ENCODE data around the gene SSTR3.
A peak's percentile ranks its signal among the peaks of the same experiment; 100 is the strongest.
"Not testable (repeated sequence)": the region's sequence is repeated elsewhere in the genome, so short reads cannot be mapped to it uniquely, and the experiment has no call there.

The SSTR3 gene

DNA sequence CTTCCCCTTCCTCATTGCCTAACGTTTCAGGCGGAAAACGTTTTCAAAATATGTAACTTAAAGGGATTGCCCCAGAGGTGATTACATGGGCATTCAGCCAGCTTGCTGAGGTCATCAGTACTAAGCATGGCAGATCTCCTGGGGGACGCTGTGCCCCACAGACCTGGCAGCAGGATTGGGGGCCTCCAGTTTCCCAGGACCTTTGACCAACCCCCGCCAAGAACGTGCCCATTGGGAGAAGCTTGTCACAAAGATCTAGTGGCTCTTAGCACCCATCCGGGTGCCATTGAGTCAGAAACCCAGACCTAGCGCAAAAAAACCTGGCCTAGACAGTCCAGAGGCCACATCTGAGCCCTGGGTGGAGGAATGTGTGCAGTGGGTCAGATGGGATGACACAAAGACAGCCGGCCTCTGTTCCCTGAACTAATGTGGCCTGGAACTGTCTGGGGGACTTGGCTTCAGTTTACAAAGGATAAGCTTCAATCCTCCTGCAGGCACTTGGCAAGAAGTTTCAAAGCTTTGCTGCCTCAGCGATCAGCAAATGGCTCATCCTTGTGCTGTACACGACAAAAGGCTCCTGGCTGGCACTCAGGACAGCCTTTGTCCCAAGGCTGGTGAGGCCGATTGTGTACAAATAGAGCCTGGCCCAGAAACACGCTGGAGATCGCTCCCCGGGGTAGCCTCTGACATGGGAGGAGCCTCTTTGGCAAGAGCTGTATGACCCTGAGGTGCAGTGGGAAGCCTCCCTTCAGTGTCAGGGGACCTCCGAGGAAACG, 33.7 kb downstream of the SSTR3 start:
- DNase-seq = no peak

DNA sequence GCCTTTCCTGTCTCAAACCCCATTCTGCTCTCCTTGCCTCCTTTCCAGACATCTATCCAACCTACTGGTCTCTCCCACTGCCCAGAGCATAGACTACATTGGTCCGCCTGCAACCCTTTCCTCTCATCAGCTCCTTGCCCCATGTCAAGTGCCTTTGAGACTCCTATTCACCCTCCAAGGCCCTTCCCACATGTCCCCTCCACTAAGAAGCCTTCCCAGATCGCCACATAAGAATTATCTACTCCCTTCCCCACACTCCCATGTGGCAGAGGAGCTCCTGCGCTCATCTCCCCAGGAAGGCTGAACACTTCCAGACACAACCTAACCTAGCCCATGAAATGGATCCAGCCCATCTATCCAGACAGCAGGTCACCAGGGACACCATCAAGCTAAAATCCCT, 34.5 kb downstream of the SSTR3 start:
- no peak for DNase-seq

DNA sequence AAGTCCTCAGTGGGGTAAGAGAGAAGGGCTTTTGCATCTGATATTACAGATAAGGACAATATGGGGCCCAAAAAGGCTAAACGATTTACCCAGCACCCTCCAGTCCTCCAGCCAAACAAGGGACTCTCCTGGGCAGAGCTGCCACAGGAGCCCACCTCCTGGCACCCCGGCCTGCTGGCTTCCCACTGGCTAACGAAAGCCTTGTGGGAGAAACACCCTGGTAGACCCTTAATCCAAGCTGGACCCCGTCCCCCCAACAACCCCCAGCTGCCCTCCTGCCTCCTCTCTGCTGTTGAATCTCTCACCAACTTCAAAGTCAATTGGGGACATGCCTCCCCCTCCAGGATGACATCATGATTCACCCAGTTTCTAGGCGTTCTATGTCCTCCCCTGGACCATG, 35.1 kb downstream of the SSTR3 start:
- DNase-seq = no peak

DNA sequence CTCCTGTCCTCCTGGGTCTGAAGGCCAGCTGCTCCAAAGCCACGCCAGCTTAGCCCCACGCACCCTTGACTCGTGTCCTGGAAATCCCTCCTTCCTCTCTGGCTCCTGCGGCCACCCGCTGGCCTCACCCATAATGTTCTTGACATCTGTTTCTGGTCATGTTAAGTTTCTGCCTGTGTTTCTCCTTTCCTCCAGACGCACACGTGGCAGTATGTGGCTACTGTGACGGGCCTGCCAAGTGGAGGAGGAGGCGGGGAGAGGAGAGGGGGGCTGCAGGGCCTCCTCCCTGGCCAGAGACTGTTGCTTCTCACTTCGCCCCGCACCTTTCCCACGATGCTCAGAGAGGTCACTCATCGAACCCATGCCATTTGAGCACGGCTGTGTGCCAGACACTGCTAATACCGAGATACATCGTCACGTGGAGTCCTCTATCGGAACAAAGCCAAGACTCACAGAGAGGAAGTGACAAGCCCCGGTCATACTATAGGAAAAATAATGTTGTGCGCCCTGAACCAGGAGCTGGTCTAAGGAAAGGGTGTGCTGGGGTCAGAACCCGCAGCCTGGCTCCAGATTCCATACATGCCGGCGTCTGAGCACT, 35.7 kb downstream of the SSTR3 start:
- DNase-seq = no peak

DNA sequence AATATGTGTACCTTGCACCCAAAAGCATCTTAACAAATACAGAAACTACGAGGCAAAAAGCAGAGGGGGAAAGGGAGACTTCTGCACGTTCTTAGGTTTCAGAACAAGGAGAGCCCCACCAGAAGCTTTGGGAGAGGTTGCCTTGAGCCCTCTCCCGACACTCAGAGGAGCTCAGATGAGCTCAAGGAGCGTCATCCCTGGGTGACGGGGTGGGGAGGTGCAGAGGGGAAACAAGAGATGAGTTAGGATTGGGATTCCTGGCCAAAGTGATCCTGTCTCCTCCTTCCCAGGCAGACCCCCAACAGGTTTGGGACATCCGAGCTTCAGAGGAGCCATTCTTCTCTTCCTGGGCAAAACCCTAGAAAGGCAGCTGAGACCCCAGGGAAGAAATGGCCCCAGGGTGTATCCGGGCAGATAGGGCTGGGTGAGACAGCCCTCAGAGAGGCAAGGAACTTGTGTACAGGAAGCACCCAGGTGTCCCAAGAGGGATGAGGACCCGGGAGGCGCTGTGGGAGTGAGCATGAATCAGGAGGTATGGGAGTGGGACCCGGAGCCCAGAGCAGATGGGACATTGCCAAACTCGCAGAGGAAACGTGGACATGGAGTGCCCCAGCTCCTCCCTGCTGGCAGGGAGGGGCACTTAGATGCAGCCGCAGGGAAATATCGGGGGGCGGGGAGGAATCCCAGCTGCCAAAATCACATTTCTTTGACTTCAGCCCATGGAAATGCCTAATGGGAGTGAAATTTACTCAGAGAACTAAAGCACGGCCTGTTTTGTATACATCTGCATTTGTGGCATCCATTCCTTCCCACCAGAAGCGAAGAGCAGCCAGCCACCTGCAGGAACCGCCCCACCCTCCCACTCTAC, 36.6 kb downstream of the SSTR3 start:
- DNase-seq = no peak

DNA sequence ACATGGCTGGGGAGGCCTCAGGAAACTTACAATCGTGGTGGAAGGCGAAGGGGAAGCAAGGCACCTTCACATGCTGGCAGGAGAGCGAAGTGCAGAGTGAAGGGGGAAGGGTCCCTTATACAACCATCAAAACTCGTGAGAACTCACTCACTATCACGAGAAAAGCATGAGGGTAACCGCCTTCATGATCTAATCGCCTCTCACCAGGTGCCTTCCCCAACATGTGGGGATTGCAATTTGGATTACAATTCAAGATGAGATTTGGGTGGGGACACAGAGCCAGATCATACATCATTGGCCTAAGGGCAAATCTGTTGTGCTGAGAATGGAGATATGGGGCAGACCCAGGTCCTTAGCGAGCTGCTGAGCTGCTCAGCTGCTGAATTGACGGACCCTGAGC, 37.3 kb downstream of the SSTR3 start:
- no peak for DNase-seq

DNA sequence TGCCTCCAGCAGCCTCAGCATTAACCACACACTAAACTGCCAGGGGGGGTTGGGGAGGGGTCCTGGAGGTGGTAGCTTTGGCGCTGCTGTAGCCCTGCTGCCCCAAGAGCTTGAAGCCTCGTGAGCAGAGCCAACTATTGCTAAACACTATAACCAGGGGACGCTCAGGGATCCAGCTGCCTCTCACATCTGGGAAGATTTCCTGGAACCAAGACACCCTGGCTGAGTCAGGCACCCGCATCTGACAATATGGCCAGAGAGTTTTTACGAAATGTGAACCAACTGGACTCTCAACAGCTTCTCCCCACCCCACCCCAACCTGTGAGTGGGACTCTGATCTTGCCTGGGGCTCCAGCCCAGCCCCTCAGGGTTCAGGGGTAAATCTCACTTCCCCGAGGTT, 38.6 kb downstream of the SSTR3 start:
- no peak for DNase-seq

DNA sequence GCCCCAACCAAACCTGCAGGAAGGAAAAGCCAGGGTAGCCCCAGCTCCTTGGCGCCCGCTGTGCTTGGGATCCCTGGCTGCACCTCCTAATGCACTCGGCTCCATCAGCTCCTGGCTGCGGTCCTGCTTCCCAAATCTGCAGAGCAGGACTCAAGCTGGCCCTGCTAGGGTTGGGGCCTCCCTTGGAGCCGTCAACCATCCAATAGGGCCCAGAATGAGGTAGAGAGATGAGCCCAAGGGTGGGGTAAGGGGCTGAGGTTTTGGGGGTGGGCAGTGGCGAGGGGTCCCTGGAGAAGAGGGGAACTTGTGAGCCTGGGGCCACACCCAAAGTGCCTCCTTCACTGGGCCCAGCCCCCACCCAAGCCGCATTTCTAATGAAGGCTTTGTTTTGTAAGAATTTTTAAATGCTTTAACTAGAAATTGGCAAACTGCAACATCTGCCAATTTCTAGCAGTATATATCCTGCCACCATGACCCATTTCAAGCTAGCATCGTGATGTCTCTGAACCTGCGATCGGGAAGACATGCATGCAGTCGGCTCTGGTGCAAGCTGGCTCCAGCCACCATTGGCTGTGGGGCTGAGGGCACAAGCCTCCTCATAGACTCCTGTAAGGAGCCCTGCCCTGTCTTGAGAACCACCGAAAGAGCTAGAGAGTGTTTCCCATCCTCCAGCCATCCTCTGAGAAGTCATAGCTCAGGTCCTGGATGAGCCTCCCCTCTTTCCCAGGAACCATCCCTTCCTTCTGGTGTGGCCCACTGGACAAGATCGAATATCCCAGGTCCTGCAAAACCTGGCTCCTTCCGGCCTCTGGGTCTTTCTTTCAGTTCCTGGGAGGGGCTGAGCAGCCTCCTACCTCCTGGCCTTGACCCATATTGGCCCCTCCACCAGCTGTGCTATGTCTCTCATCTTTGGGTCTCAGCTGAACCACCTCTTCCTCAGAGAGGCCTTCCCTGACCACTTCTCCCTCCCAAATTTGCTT, 39.7 kb downstream of the SSTR3 start:
- DNase-seq = no peak

DNA sequence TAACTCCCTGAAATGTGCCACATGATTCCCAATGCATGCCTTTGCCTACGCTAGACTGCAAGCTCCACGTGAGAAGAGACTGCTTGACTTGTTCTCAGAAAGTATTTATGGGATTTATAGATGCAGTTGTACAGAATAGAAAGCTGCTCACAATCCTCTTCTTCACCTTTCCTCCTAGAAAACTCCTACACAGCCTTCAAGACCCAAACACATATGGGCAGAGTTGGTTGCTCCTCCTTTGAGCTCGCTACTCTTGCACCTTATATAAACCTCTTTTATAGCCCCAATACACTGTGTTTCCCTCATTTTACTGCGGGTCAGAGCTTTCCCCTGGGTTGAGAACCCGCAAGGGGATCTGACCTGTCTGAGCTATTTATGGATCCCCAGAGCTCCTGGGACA, 40.6 kb downstream of the SSTR3 start:
- no peak for DNase-seq

DNA sequence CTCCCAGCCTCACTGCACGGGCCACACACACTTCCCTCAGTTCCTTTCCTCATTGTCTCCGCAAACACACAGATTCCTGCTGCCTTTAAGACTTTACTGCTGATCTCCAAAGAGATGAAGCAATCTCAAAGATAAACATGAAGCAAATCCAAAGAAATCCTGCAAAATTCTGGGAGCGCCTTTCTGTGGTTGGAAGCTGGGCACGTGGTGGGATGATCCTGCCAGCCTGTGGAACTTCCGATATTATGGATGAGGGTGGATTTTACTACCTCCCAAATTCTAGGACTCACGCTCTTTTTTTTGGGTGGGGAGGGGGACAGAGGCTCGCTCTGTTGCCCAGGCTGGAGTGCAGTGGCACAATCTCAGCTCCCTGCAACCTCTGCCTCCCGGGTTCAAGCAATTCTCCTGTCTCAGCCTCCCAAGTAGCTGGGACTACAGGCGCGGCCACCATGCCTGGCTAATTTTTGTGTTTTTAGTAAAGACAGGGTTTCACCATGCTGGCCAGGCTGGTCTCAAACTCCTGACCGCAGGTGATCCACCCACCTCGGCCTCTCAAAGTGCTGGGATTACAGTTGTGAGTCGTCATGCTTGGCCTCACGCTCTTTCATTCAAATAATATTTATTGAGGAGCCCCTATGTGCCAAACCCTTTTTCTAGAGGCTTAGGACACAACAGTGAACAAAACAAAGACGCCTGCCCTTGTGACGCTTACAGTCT, 41.4 kb downstream of the SSTR3 start:
- not testable (repeated sequence) for DNase-seq

DNA sequence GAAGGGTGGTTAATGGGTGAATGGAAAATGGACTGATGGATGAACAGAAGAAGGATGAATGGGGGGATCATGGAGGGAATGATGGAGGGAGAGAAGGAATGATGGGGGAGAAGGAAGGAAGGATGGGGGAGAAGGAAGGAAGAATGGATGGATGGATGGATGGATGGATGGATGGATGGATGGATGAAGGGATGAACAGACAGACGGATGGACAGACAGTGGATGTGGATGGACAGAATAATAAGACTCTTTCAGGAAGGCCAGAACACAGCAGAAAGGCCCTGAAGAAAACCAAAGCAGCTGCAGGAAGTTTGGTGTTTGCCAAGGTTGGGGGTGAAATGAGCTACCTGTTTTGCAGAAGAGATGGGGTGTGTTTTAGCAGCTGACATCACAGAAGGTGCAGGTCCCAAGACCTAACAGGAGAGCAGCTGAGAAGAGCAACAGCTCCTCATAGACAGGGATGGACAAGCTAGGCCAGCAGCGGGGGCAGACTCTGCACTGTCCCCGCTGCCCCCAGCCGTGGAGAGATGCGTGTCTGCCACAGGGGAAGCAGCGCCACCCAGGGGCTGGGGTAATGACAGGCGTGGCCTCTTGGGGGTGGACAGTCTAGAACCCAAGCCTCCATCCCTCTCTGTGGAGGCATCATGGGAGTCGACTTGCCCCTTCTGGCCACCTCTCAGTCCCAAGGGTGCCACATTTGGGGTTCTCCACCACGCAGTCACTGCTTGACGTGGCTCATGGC, 42.2 kb downstream of the SSTR3 start:
- no peak for DNase-seq

DNA sequence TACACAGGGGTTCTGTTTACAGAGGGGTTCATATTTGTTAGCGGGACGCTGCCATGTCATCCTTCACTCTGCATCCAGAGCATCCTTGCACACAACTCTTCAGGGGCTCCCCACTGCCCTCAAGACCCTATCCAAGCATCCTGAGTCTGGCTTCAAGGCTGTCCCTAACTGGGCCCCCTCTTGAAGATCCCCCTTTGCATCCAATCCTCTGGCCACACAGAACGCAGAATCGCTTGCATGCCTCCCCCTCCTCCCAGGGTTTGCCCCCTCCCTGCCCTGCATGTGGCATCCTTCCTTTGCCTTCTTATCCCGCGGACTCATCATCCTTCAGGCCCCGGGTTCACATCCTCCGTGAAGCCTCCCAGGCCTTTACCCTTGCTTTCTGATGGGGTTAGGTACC, 42.9 kb downstream of the SSTR3 start:
- DNase-seq = no peak

DNA sequence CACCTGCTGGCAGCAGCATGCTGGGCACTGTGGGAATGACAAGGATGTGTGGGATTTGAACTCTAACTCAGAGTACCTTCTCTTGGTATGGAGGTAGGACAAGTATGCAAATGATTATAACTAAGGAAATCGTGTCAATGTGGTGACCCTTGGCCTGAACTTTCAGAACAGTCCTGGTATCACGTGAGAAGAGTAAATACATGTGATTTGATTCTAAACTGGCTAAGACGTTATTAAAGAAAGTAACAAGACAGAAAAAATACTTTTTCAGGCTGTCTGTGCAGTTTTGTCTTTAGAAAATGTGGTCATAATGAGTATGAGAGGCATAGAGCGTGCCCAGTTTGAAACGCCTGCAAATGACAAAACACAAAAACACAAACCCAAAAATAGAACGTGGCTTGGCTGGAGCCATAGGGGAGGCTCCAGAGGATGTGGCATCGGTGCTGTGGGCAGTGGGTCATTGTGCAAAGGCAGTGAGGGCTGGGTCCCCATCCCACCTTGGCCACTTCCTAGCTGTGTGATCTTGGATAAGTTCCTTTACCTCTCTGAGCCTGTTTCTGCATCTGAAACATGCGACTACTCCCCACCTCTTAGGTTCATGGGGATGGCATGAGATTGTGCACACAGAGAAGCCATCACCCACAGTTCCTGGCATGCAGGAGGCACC, 44.2 kb downstream of the SSTR3 start:
- DNase-seq = no peak

DNA sequence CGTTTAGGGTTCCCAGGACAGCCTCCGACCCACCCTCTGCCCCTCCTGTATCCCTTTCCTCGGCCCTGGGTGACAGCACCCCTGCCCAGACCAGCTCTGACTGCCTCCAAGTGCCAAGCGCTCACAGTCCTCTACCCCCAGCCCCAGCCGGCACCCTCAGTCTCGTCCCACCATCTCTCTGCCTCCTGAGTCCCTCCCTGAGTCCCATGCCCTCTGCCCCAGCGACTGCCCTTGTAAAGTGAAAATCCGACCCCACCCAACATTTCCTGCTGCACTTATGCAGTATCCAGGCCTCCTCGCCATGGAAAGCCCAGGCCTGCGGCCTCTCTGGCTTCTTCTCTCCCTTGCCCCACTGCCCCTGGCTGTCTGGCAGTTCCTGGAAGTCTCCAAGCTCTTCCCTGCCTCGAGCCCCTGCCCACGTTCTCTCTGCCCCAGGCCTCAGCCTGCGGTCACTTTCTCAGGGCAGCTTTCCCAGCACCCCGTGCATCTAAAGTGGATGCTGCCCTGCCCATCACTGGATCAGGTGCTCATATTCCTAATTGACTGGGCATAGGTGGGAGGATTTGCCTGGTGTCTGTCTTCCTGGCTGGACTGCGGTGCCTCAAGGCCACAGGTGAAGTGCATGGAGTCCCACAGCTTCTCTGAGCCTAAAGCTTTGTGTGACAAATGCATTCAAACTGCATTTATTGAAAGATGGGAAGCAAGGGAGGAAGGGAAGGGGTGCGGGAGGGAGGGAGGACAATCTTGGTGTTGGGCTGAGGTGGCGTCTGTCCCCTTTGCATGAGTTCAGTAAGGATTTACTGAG, 44.9 kb downstream of the SSTR3 start:
- no peak for DNase-seq

DNA sequence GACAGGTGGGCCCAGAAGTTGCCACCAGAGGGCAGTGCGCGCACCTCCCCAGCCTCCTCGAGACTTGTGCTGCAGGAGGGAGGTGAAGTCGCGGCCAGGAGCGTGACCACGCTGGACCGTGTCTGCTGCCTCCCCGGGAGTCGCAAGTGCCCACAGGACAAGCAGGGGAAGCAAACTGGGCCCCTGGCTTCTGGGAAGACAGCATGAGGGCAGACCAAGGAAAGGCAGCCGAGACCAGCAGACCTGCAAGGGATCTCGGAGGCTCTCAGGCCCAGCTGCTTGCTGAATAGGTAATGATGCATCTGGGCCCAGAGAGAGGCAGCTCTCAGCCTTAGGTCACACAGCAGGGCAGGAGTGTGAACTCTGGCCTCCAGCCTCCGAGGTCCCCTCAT, 45.6 kb downstream of the SSTR3 start:
- DNase-seq = peak; percentile 48 to 71

DNA sequence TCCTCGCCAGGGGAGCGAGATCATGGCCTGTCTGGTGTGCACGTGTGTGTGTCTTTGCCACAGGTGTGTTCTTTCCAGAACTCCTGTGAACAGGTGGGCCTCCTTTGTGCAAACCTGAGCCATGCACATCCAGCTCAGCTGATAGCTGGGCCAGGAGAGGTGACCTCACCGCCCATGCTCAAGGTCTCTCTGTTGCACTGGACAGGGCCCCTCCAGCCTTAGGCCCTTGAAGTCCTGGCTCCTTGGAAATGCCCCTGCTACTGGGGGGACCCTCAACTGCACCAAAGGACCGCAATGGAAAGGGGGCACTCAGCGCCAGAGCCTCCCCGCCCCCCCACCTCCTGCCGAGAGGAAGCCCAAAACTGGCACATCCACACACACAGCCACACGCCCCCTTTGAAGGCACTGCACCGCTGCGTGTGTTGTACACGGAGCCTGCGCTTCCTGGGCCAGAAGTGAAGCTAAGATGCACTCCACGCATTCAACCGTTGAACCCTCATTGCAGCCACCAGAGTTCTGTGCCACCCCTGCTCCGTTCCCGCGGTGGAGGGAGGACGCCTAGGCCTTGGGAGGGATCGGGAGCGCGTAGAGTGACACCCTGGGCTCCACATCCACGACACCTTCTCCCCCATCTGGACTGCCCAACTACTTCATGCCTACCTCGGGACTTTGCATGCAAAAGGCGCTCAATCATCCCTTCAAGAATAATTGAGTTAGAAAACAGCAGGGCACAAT, 46.2 kb downstream of the SSTR3 start:
- DNase-seq = no peak

DNA sequence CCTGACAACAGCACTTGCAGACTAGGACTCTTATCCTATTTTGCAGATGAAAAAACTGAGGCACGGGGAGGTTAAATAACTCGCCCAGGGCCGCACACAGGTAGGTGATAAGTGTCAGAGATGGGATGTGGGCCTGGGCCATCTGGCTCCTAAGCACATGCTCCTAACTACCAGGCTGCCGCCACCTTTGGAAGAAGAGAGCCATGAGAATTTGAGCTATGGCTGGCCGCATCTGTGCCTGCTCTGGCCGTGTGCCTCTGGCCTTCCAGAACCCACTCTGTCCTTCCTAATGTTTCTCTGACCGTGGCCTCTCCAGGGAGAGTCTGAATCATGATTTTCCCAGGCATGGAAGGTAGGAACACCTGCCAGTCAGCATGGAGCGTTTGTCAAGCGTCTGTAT, 47.2 kb downstream of the SSTR3 start:
- DNase-seq = no peak

DNA sequence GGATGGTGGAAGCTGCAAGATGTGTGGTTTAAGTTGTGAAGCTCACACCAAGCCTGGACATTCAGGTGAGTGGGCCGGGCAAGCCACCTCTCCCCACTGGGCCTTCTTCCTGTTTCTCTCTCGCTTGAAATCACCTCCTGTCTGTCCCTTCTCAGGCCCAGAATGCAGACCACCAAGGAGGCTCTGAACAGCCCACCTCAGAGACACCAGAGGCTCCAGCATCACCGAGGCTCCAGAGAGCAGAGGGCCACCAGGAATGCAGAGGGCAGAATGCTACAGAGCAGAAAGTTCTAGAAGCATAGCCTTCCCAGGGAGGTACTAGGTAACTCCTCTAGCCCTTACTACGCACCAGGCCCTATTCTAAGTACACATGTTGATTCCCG, 47.8 kb downstream of the SSTR3 start:
- no peak for DNase-seq

All from SHP77 (cell line).